Measurements from ENCODE around the gene C3orf80.

Gene C3orf80

GRCh38 chr3:160210341-160210740, 14.9 kb upstream of the C3orf80 start:
- H3K79me2 ChIP-seq: no peaks in the 10 kb centered on the region
- no peak for TF ChIP-seq CTCF (IDR thresholded peaks at IDR 0.05)
- no peak overlapping the region for H3K27ac ChIP-seq
- no peaks in the 10 kb centered on the region for H3K4me1 ChIP-seq
- H3K36me3 ChIP-seq (ENCODE audit: control insufficient read depth, insufficient read depth, low read length): no peaks in the 10 kb centered on the region
- no peak overlapping the region for H3K4me3 ChIP-seq (ENCODE audit: low read depth, low read length)
- H3K9me3 ChIP-seq (ENCODE audit: control insufficient read depth, low read length): no peaks in the 10 kb centered on the region
- no peaks in the 10 kb centered on the region for H3K27me3 ChIP-seq (ENCODE audit: control insufficient read depth, insufficient read depth, low read length)
- H3K4me2 ChIP-seq (ENCODE audit: low read length): no peak overlapping the region
- H2AFZ ChIP-seq: no peak overlapping the region
- no peak overlapping the region for H3K9ac ChIP-seq

- Histone ChIP-seq H3K9ac (no peak overlapping the region), H3K4me2 (ENCODE audit: low read length) (no peak overlapping the region), H3K27me3 (ENCODE audit: control insufficient read depth, insufficient read depth, low read length) (no peaks in the 10 kb centered on the region), H3K27ac (no peak overlapping the region), H3K4me3 (ENCODE audit: low read depth, low read length) (no peak overlapping the region), H3K36me3 (ENCODE audit: control insufficient read depth, insufficient read depth, low read length) (no peaks in the 10 kb centered on the region), H3K9me3 (ENCODE audit: control insufficient read depth, low read length) (no peaks in the 10 kb centered on the region), H3K4me1 (no peaks in the 10 kb centered on the region), H3K79me2 (no peaks in the 10 kb centered on the region), H2AFZ (no peak overlapping the region)
- no peak for TF ChIP-seq CTCF (IDR thresholded peaks at IDR 0.05)
These were observed 14.4 kb upstream of the C3orf80 start for GRCh38 chr3:160210799-160211221.

- Histone ChIP-seq H3K27ac (no peak overlapping the region), H3K79me2 (no peaks in the 10 kb centered on the region), H3K9ac (no peak overlapping the region), H3K9me3 (ENCODE audit: control insufficient read depth, low read length) (no peaks in the 10 kb centered on the region), H3K36me3 (ENCODE audit: control insufficient read depth, insufficient read depth, low read length) (no peaks in the 10 kb centered on the region), H3K4me2 (ENCODE audit: low read length) (no peak overlapping the region), H2AFZ (no peak overlapping the region), H3K27me3 (ENCODE audit: control insufficient read depth, insufficient read depth, low read length) (no peaks in the 10 kb centered on the region), H3K4me3 (ENCODE audit: low read depth, low read length) (no peak overlapping the region), H3K4me1 (no peaks in the 10 kb centered on the region)
- TF ChIP-seq CTCF (IDR thresholded peaks at IDR 0.05): no peak
These were observed 12.0 kb upstream of the C3orf80 start for GRCh38 chr3:160213191-160213590.

GRCh38 chr3:160217675-160218074, 7.5 kb upstream of the C3orf80 start:
- Histone ChIP-seq H3K4me2 (ENCODE audit: low read length) (no peak overlapping the region), H3K36me3 (ENCODE audit: control insufficient read depth, insufficient read depth, low read length) (no peaks in the 10 kb centered on the region), H3K4me3 (ENCODE audit: low read depth, low read length) (no peak overlapping the region), H3K9me3 (ENCODE audit: control insufficient read depth, low read length) (no peaks in the 10 kb centered on the region), H2AFZ (no peak overlapping the region), H3K27ac (no peak overlapping the region), H3K9ac (no peak overlapping the region), H3K79me2 (no peaks in the 10 kb centered on the region), H3K4me1 (no peaks in the 10 kb centered on the region), H3K27me3 (ENCODE audit: control insufficient read depth, insufficient read depth, low read length) (no peaks in the 10 kb centered on the region)
- no peak for TF ChIP-seq CTCF (IDR thresholded peaks at IDR 0.05)

- Histone ChIP-seq H3K4me2 (ENCODE audit: low read length) (no peak overlapping the region), H3K4me1 (no peaks in the 10 kb centered on the region), H3K79me2 (no peaks in the 10 kb centered on the region), H3K27me3 (ENCODE audit: control insufficient read depth, insufficient read depth, low read length) (no peaks in the 10 kb centered on the region), H3K9ac (no peak overlapping the region), H2AFZ (no peak overlapping the region), H3K4me3 (ENCODE audit: low read depth, low read length) (no peak overlapping the region), H3K36me3 (ENCODE audit: control insufficient read depth, insufficient read depth, low read length) (no peaks in the 10 kb centered on the region), H3K27ac (no peak overlapping the region), H3K9me3 (ENCODE audit: control insufficient read depth, low read length) (no peaks in the 10 kb centered on the region)
- no peak for TF ChIP-seq CTCF (IDR thresholded peaks at IDR 0.05)
These were observed 7.1 kb upstream of the C3orf80 start for GRCh38 chr3:160218136-160218535.

Measured in parathyroid adenoma (tissue), 2 donors.